Panc1 (cell line): ENCODE data around the gene TFB2M. TPM values are rescaled to one million over a fixed set of nuclear protein-coding genes. Genes with fewer than 3 reads are reported as not detected.

Experiments used
- ATAC-seq: fragments of 200-7000 bp; cut with Tn5 transposase; 2 replicates; pipeline ENCODE4 v1.9.1; 2020; ENCODE audit warnings: mild to moderate bottlenecking, moderate library complexity
- BruUV-seq: library from RNA; stranded (reverse); fragments of 400-500 nt; replicated peaks from 2 replicates; lab custom pipeline; 2021; lab: Mats Ljungman, UMichigan
- CTCF ChIA-PET: fragments of 300-600 bp; sonication (Branson Sonifier 250); formaldehyde crosslinking; loops from one replicate; lab custom pipeline; 2022; ENCODE audit warnings: antibody characterized with exemption; lab: Charles Lee
- POLR2A ChIA-PET: fragments of 300-600 bp; sonication (Branson Sonifier 250); formaldehyde crosslinking; loops from one replicate; lab custom pipeline; 2022; ENCODE audit warnings: antibody characterized with exemption; lab: Charles Lee
- DNase-seq: peaks from one replicate; pipeline ENCODE4 v3.0.0-alpha.2; 2010; ENCODE audit warnings: low read depth, low spot score
- H3K27ac ChIP-seq: 2 replicates; pipeline ENCODE4 v1.5.1; 2011; ENCODE audit warnings: mild to moderate bottlenecking, low read length, inconsistent platforms
- H3K27me3 ChIP-seq: fragments of 200-500 bp; sonication (Bioruptor generic); 2 replicates; pipeline ENCODE4 v1.6.0; 2014; ENCODE audit warnings: low read length, inconsistent platforms; ENCODE audit not compliant: control insufficient read depth, insufficient read depth
- H3K36me3 ChIP-seq: fragments of 200-500 bp; sonication (Bioruptor generic); 2 replicates; pipeline ENCODE4 v1.5.1; 2014; ENCODE audit warnings: inconsistent platforms, mild to moderate bottlenecking, low read length, moderate library complexity; ENCODE audit not compliant: control insufficient read depth, insufficient read depth
- H3K4me1 ChIP-seq: 2 replicates; pipeline ENCODE4 v1.5.1; 2011; ENCODE audit warnings: inconsistent platforms, mild to moderate bottlenecking, low read length, moderate library complexity; ENCODE audit not compliant: control insufficient read depth, insufficient read depth
- H3K4me3 ChIP-seq, 2 experiments: 2 replicates each; pipeline ENCODE4 v1.5.1; 2011 to 2012; ENCODE audit warnings: low read depth in 2 of 2, low read length in 2 of 2, mild to moderate bottlenecking in 2 of 2, inconsistent platforms in 1 of 2, moderate library complexity in 1 of 2
- H3K9me3 ChIP-seq: fragments of 200-500 bp; sonication (Bioruptor generic); 2 replicates; pipeline ENCODE4 v1.5.1; 2014; ENCODE audit warnings: low read depth, mild to moderate bottlenecking, inconsistent platforms, low read length, moderate library complexity; ENCODE audit not compliant: control insufficient read depth, insufficient read depth
- POLR2AphosphoS5 ChIP-seq: IDR thresholded peaks from 2 replicates; pipeline ENCODE4 v1.6.1; 2012; ENCODE audit warnings: mild to moderate bottlenecking, low read depth, low read length, moderate library complexity
- SIN3A ChIP-seq: IDR thresholded peaks from 2 replicates; pipeline ENCODE4 v1.6.1; 2012; ENCODE audit warnings: low read depth, mild to moderate bottlenecking, low read length, moderate library complexity, borderline replicate concordance; ENCODE audit not compliant: insufficient read depth
- TCF7L2 ChIP-seq: IDR thresholded peaks from 2 replicates; pipeline ENCODE4 v1.6.1; 2011; ENCODE audit warnings: mild to moderate bottlenecking, low read depth, low read length, inconsistent platforms
- in situ Hi-C: cut with HindIII; loops from 2 replicates; pipeline ENCODE4 v1.10.0; 2016; ENCODE audit warnings: low sequenced_read_pairs, low pct_unique_long_range_greater_than_20kb
- intact Hi-C: fragments of 100-400 bp; cut with micrococcal nuclease; formaldehyde crosslinking; loops from one replicate; pipeline ENCODE4 v1.10.0; 2022; ENCODE audit not compliant: unreplicated experiment
- total RNA-seq: library from RNA; stranded (reverse); gene quantifications from one replicate; pipeline ENCODE4 v1.2.1, GENCODE V29; 2021; ENCODE audit not compliant: unreplicated experiment
- TF ChIP-seq, protein P1 (sequence below): fragments of 450-650 bp; IDR thresholded peaks from 2 replicates; pipeline ENCODE4 v1.5.1; 2017; ENCODE audit warnings: mild to moderate bottlenecking
- TF ChIP-seq, protein P2 (sequence below), 2 experiments: IDR thresholded peaks; 2 replicates each; pipeline ENCODE4 v1.6.1; 2011 to 2012; ENCODE audit warnings: low read depth in 2 of 2, control low read depth in 1 of 2, low read length in 1 of 2, mild to moderate bottlenecking in 1 of 2, moderate library complexity in 1 of 2; ENCODE audit not compliant: insufficient read depth in 1 of 2

The TFB2M gene
- total RNA-seq, 1 experiment from 2014 or later: 21.0 TPM

DNA sequence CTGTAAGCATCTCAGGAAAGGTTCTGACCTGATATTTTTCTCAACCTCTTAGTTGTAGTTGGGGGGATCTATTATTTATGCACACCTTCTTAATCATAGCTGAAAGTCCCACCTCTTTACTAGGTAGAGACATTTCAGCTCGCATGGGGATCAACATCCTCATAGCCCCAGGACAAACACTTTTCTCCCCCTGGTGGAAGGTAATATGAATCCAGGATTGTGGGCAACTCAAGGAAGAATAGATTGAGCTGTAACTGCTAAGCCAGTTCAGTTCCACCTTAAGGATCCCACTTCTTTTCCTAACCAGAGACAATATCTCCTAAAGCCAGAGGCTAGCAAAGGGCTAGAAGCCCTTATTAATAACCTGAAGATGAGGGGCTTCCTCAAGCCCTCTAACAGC lies 33.5 kb downstream of the TFB2M start:
- TF ChIP-seq, protein P1, sequence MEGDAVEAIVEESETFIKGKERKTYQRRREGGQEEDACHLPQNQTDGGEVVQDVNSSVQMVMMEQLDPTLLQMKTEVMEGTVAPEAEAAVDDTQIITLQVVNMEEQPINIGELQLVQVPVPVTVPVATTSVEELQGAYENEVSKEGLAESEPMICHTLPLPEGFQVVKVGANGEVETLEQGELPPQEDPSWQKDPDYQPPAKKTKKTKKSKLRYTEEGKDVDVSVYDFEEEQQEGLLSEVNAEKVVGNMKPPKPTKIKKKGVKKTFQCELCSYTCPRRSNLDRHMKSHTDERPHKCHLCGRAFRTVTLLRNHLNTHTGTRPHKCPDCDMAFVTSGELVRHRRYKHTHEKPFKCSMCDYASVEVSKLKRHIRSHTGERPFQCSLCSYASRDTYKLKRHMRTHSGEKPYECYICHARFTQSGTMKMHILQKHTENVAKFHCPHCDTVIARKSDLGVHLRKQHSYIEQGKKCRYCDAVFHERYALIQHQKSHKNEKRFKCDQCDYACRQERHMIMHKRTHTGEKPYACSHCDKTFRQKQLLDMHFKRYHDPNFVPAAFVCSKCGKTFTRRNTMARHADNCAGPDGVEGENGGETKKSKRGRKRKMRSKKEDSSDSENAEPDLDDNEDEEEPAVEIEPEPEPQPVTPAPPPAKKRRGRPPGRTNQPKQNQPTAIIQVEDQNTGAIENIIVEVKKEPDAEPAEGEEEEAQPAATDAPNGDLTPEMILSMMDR: peak; percentile 25; the same call in 1 of the 2 replicates
- TF ChIP-seq, protein P2, sequence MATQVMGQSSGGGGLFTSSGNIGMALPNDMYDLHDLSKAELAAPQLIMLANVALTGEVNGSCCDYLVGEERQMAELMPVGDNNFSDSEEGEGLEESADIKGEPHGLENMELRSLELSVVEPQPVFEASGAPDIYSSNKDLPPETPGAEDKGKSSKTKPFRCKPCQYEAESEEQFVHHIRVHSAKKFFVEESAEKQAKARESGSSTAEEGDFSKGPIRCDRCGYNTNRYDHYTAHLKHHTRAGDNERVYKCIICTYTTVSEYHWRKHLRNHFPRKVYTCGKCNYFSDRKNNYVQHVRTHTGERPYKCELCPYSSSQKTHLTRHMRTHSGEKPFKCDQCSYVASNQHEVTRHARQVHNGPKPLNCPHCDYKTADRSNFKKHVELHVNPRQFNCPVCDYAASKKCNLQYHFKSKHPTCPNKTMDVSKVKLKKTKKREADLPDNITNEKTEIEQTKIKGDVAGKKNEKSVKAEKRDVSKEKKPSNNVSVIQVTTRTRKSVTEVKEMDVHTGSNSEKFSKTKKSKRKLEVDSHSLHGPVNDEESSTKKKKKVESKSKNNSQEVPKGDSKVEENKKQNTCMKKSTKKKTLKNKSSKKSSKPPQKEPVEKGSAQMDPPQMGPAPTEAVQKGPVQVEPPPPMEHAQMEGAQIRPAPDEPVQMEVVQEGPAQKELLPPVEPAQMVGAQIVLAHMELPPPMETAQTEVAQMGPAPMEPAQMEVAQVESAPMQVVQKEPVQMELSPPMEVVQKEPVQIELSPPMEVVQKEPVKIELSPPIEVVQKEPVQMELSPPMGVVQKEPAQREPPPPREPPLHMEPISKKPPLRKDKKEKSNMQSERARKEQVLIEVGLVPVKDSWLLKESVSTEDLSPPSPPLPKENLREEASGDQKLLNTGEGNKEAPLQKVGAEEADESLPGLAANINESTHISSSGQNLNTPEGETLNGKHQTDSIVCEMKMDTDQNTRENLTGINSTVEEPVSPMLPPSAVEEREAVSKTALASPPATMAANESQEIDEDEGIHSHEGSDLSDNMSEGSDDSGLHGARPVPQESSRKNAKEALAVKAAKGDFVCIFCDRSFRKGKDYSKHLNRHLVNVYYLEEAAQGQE (IDR thresholded peaks at IDR 0.05; ENCODE audit: insufficient read depth in 1 of 2, low read depth in 2 of 2, low read length in 1 of 2): no peak
- no peak for TF ChIP-seq TCF7L2
- ChIA-PET POLR2A (interaction anchor here (0.6 kb wide), 1 partner anchor 42 kb away, joined by 10 read pairs; no protein-coding TSS in a partner anchor), CTCF (interaction anchor here (1.2 kb wide), 1 partner anchor 35 kb away, joined by 7 read pairs; no protein-coding TSS in a partner anchor)
- peaks cover 5% of the 10 kb centered on the region; the same call in 1 of the 2 replicates for H3K9me3 ChIP-seq
- no TSS peak for BruUV-seq
- H3K4me3 ChIP-seq: no peak overlapping the region
- H3K36me3 ChIP-seq: no peaks in the 10 kb centered on the region
- no peak overlapping the region for H3K27ac ChIP-seq
- no peak for DNase-seq
- no peaks in the 10 kb centered on the region for H3K4me1 ChIP-seq
- ATAC-seq: 0 out of 2 replicates have a peak, but pooled peaks have one; percentile 49
- intact Hi-C loops: no loop called here
- no peaks in the 10 kb centered on the region; the same call in 1 of the 2 replicates for H3K27me3 ChIP-seq
- in situ Hi-C loops: no loop called here

DNA sequence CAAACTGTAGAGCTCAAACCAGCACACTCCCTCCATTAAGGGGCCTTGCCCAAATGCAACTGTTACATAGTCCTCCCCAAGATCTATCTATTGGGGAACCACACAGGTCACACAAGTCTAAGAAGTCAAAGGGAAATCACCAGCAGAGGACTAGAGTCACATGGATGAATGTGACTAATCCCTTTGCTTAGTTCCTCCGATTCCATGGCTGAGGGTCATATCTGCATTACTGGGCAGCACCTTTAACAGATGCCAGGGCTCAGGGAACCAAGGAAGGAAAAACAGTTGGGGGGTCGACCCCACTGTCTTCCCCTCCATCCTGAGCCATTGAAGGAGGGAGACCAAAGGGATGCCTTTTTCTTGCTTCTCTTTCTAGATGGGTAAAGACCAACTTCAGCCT lies 35.6 kb downstream of the TFB2M start:
- no peak for DNase-seq
- POLR2A ChIA-PET: no interaction called here
- H3K27me3 ChIP-seq: no peaks in the 10 kb centered on the region; the same call in 1 of the 2 replicates
- no TSS peak for BruUV-seq
- H3K4me1 ChIP-seq: no peaks in the 10 kb centered on the region
- TF ChIP-seq, protein P1: no peak
- TF ChIP-seq, protein P2 (IDR thresholded peaks at IDR 0.05; ENCODE audit: insufficient read depth in 1 of 2, low read depth in 2 of 2, low read length in 1 of 2): no peak
- TF ChIP-seq POLR2AphosphoS5: no peak
- TF ChIP-seq SIN3A: no peak
- no peak for TF ChIP-seq TCF7L2
- no peaks in the 10 kb centered on the region for H3K36me3 ChIP-seq
- ATAC-seq: no peak
- CTCF ChIA-PET: no interaction called here
- intact Hi-C loops: no loop called here
- H3K9me3 ChIP-seq: peaks cover 5% of the 10 kb centered on the region; the same call in 1 of the 2 replicates
- in situ Hi-C loops: no loop called here
- no peak overlapping the region for H3K27ac ChIP-seq
- H3K4me3 ChIP-seq: no peak overlapping the region
